Measurements from ENCODE around the gene PAK3. TPM values are rescaled to one million over a fixed set of nuclear protein-coding genes. Genes with fewer than 3 reads are reported as not detected.

PAK3 gene
- total and polyA plus RNA-seq, 5 donors from 2014 or later, result 0.10 to 3.7 (median 0.84) TPM

GRCh38 chrX:111264385-111264784 is 168.4 kb downstream of the PAK3 start:
- Histone ChIP-seq H3K4me3 (ENCODE audit: low read depth, low read length) (no peak overlapping the region), H3K9me3 (ENCODE audit: control insufficient read depth in 2 of 2, low read length in 2 of 2) (no peaks in the 10 kb centered on the region), H3K36me3 (ENCODE audit: control insufficient read depth, insufficient read depth, low read length) (no peaks in the 10 kb centered on the region), H3K27me3 (ENCODE audit: control insufficient read depth, insufficient read depth, low read length) (no peaks in the 10 kb centered on the region), H3K4me1 (ENCODE audit: control insufficient read depth, insufficient read depth, low read length, poor library complexity, severe bottlenecking) (no peaks in the 10 kb centered on the region), H3K27ac (ENCODE audit: insufficient read depth, low read length, poor library complexity, severe bottlenecking) (no peak overlapping the region)
- Mint-ChIP-seq H3K4me1 (no peaks in the 10 kb centered on the region), H3K4me3 (no peak overlapping the region), H3K9me3 (peaks cover 0 to 5% (median 0%) of the 10 kb centered on the region in 7 donors), H3K36me3 (no peaks in the 10 kb centered on the region), H3K27me3 (no peaks in the 10 kb centered on the region), H3K27ac (no peak overlapping the region)
- ATAC-seq (ENCODE audit: low read depth in 2 of 2) (no peak), DNase-seq (no peak)

GRCh38 chrX:111265486-111265885 is 169.5 kb downstream of the PAK3 start:
- Mint-ChIP-seq H3K27me3 (no peaks in the 10 kb centered on the region), H3K9me3 (peaks cover 0 to 5% (median 0%) of the 10 kb centered on the region in 7 donors), H3K36me3 (no peaks in the 10 kb centered on the region), H3K4me1 (no peaks in the 10 kb centered on the region), H3K4me3 (no peak overlapping the region), H3K27ac (no peak overlapping the region)
- no peaks in the 10 kb centered on the region for H3K4me1 ChIP-seq (ENCODE audit: control insufficient read depth, insufficient read depth, low read length, poor library complexity, severe bottlenecking)
- H3K27me3 ChIP-seq (ENCODE audit: control insufficient read depth, insufficient read depth, low read length), result no peaks in the 10 kb centered on the region
- H3K27ac ChIP-seq (ENCODE audit: insufficient read depth, low read length, poor library complexity, severe bottlenecking), result no peak overlapping the region
- H3K4me3 ChIP-seq (ENCODE audit: low read depth, low read length), result no peak overlapping the region
- H3K9me3 ChIP-seq (ENCODE audit: control insufficient read depth in 2 of 2, low read length in 2 of 2), result no peaks in the 10 kb centered on the region
- ATAC-seq (ENCODE audit: low read depth in 2 of 2) (no peak), DNase-seq (no peak)
- no peaks in the 10 kb centered on the region for H3K36me3 ChIP-seq (ENCODE audit: control insufficient read depth, insufficient read depth, low read length)

GRCh38 chrX:111268506-111268905 is 172.5 kb downstream of the PAK3 start:
- no peaks in the 10 kb centered on the region for H3K4me1 Mint-ChIP-seq
- H3K36me3 Mint-ChIP-seq, result no peaks in the 10 kb centered on the region
- ATAC-seq (ENCODE audit: low read depth in 2 of 2) (no peak), DNase-seq (no peak)
- no peak overlapping the region for H3K27ac Mint-ChIP-seq
- Histone ChIP-seq H3K9me3 (ENCODE audit: control insufficient read depth in 2 of 2, low read length in 2 of 2) (no peaks in the 10 kb centered on the region), H3K4me3 (ENCODE audit: low read depth, low read length) (no peak overlapping the region), H3K27me3 (ENCODE audit: control insufficient read depth, insufficient read depth, low read length) (no peaks in the 10 kb centered on the region), H3K4me1 (ENCODE audit: control insufficient read depth, insufficient read depth, low read length, poor library complexity, severe bottlenecking) (no peaks in the 10 kb centered on the region), H3K27ac (ENCODE audit: insufficient read depth, low read length, poor library complexity, severe bottlenecking) (no peak overlapping the region), H3K36me3 (ENCODE audit: control insufficient read depth, insufficient read depth, low read length) (no peaks in the 10 kb centered on the region)
- peaks cover 0 to 2% (median 0%) of the 10 kb centered on the region in 7 donors for H3K9me3 Mint-ChIP-seq
- H3K4me3 Mint-ChIP-seq, result no peak overlapping the region
- no peaks in the 10 kb centered on the region for H3K27me3 Mint-ChIP-seq

- Histone ChIP-seq H3K9me3 (ENCODE audit: control insufficient read depth in 2 of 2, low read length in 2 of 2) (no peaks in the 10 kb centered on the region), H3K36me3 (ENCODE audit: control insufficient read depth, insufficient read depth, low read length) (no peaks in the 10 kb centered on the region), H3K27me3 (ENCODE audit: control insufficient read depth, insufficient read depth, low read length) (no peaks in the 10 kb centered on the region), H3K4me3 (ENCODE audit: low read depth, low read length) (no peak within 1 kb of the TSS), H3K4me1 (ENCODE audit: control insufficient read depth, insufficient read depth, low read length, poor library complexity, severe bottlenecking) (no peaks in the 10 kb centered on the region), H3K27ac (ENCODE audit: insufficient read depth, low read length, poor library complexity, severe bottlenecking) (no peak within 1 kb of the TSS)
- no peak for DNase-seq
- Mint-ChIP-seq H3K9me3 (peaks cover 0 to 2% (median 0%) of the 10 kb centered on the region in 7 donors), H3K27ac (no peak within 1 kb of the TSS), H3K36me3 (no peaks in the 10 kb centered on the region), H3K4me1 (no peaks in the 10 kb centered on the region), H3K4me3 (no peak within 1 kb of the TSS), H3K27me3 (no peaks in the 10 kb centered on the region)
- ATAC-seq (ENCODE audit: low read depth in 2 of 2), result no peak
Observed at GRCh38 chrX:111270339-111270738, 174.3 kb downstream of the PAK3 start, which contains the start of gene CAPN6. Gene CAPN6, minus strand, starts transcription at chrX:111270483. Its CDS starts 6,547 bp downstream, at chrX:111263936.

Other genes starting within 250 kb of the PAK3 start
- not detected for gene CAPN6, start 174.3 kb downstream of the PAK3 start, total RNA-seq
- gene CAPN6, start 174.3 kb downstream of the PAK3 start, polyA plus RNA-seq, result not detected